Fibroblast of upper back skin (primary cell): ENCODE measurements around the gene ORC6.

Experiments used
- DNase-seq: peaks from one replicate; pipeline ENCODE4 v3.0.0-alpha.2; 2013

The ORC6 gene

DNA sequence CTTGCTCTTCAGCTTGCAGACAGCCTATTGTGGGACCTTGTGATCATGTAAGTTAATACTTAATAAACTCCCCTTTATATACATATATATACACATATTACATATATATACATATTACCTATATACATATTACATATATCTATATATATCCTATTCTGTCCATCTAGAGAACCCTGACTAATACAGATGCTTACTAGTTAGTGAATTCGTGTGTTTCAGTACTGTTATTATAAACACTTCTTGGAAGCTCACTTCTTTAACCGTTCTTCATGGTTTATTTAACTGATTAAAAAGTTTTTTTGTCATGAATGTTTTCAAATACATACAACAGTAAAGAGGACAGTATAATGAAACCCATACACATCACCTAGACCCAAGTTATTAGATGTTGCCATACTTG is 12.6 kb downstream of the ORC6 start:
- DNase-seq, result no peak

DNA sequence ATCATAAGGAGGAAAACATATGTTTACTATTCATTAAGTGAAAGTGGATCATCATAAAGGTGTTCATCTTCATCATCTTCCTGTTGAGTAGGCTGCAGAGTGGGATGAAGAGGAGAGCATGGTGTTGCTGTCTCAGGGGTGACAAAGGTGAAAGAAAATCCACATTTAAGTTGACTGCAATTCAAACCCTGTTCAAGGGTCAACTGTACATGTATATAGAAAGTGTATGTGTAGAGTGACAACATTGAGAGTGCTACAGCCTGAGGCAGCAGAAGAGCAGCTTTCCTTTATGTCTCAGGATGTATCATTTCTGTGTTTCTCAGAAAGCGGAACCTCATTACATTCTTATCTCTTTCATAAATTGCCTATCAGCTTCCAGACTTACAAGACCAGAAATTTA is 17.2 kb downstream of the ORC6 start:
- DNase-seq, result no peak

DNA sequence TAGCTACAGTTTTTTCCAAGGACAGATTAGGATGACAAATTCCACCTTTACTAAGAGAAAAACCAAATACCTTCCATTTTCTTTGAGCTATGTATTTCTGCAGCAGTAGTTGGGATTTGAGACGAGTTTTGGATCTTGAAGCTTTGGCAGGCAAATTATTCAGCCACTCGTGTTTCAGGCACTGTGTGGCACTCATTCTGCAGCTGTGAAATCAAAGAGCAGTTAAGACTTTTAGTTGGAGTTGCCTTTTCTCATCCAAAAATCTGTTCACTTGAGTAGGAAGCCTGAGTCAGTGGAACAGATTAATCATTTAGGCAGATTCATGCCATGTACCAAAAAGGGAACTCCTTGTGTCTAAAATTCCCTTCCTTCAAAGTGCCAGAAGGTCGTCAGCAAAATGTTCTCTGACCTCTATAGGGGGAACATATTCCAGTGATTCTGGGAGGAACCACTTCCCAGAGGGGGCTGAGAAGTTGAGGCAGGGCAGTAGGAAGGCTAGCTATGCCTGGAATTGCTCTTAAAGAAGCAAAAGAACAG is 20.1 kb downstream of the ORC6 start:
- no peak for DNase-seq

DNA sequence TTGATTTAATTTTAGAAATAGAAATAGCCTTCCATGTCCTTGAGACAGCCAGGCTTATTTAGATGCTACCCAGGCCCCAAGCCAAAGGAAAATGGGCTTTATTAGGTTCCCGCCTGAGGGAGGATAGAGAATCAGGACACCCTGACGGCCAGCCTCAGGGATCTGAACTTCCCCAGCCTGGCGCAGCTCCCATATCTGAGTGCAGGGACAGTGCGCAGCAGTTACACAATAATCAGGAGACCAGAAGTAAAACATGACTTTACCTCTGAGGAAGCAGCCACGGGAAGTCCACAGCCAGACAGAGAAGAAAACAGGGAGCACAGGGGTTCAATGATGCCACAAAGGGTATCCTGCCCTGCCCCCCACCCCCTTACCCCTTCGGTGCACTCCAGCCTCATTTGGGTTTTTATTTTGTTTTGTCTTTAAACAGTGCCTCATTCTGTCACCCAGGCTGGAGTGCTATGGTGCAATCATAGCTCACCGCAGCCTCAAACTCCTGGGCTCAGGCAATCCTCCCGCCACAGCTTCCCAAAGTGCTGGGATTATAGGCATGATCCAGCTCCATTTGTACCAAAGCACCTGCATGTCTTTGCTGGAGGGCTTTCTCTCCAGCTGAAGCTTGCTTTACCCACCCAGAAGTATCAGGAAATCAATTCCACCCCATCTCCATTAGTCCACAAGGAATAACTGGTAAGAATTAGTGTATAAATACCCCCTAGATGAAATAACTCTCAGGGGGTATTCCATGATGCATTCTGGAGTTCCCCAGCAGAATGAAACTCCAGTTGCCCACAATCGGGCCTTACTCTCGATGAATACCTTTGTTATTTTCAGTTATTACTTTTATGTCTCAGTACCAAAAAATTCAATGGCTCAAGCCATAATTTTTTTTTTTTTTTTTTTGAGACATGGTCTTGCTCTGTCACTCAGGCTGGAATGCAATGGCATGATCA is 21.9 kb downstream of the ORC6 start:
- DNase-seq, result no peak

DNA sequence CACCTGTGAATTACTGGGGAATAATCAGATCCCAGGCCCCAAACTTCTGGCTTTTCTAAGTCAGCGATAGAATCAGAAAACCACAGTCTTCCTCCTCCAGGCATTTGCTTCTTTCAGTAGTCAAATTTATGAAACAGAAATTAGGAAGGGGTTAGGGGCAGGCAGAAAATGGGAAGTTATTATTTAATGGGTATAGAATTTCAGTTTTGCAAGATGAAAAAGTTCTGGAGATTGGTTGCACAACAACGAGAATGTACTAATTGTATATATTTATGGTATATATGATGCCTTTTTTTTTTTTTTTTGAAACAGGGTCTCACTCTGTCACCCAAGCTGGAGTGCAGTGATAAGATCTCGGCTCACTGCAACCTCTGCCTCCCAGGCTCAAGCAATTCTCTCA is 23.5 kb downstream of the ORC6 start:
- no peak for DNase-seq

DNA sequence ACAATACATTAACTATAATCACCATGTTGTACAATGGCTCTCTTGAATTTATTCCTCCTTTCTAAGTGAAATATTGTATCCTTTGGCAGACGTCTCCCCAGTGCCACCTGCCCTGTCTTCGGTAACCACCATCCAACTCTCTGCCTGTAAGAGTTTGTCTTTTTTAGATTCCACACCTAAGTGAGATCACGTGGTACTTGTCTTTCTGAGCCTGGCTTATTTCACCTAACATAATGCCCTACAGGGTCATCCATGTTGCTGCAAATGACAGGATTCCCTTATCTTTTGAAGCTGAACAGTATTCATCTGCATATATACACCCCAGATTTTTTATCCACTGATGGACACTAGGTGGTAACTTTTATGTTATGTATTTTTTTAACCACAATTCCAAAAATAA is 24.2 kb downstream of the ORC6 start:
- DNase-seq, result no peak

DNA sequence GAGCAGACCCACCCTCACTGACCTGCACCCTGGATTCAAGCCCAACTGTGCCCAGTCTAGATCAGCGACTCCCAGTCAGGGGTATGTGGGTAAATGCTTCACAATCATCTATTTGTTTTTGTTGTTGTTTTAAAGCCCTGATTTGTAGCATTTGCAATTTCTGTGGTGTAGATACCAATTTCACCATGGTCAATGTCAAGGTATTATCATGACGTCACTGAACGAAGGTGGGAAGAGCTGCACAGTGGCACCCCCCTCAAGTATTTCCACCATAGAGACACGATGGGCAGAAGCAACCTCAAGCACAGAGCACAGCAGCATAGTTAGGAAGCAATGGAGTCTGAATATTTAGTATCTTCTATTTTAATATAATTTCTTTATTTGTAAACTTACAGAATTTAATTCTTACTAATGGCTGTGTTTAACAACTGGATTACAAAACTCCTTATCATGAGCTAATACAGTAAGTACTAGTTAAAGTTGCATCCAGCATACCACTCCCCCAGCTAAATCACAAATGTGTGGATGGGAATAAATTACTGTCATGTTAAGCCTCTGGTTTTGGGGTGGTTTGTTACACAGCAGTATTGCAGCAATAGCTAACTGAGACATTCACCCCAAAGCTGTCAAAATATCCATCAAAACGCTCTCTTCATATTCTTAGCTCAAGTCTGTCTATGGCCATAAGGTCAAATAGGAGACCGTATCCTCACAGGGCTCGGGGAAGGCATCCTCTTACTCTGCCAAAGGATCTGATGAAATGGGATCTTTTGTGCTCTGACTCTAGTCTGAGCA is 25.5 kb downstream of the ORC6 start:
- DNase-seq, result no peak

DNA sequence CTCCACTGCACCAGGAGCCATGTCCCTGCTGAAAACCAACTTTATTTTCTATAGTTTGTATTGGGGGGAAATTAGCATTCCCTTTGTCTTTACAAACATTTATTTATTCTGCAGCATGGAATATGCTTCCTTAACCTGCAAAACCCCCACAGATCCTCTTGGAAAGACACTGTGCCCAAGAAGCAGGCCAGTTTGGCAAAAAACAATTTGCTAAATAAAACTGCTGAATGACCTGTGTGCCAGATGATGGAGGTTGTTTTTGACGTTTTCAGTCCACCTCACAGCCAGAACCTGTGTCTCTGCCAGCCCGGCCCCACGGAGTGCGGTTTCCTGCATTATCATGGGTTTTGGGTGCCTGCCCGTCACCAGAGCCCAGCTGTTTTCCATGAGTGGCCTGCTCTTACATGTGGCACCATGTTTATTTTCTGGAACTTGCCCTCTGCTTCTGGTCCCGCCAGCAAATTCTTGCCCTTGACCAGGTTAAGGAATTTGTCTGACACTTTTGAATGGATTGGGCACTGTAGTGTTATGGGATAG is 26.4 kb downstream of the ORC6 start:
- no peak for DNase-seq

DNA sequence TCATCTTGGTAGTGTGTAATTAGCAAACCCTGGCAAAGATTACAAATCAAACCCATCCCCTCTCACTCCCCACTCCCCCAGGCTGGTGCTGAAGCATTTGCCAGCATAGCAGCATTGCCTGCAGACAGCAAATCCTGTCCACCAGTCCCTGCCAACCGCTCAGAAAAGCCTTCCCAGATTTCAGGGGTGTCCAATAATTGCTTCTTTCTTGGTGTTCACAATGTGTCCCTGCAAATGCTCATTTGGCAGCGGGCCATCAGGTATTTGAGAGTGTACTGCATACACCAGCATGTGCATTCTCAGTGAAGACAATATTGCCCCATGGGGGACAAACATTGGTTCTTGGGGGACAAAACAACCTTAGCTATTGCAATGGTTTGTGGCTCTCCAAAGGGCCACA is 28.2 kb downstream of the ORC6 start:
- no peak for DNase-seq

DNA sequence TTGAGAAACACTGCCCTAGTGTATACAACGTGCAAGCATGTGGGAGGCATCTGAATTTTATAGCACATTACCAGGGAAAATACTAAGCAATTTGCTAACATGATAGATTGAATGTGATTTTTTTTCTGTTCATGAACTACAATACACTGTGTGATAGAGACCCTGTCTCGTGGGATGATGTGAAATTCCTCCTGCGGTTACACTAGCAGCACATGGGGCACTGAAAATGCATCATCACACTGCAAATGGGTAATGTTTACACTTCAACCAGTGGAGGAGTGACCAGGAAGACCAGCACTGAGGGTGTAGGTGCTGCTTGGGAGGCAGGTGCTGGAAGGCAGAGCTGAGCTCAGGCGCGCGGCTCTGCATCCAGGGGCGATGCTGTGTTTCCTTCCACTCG is 28.8 kb downstream of the ORC6 start:
- no peak for DNase-seq

DNA sequence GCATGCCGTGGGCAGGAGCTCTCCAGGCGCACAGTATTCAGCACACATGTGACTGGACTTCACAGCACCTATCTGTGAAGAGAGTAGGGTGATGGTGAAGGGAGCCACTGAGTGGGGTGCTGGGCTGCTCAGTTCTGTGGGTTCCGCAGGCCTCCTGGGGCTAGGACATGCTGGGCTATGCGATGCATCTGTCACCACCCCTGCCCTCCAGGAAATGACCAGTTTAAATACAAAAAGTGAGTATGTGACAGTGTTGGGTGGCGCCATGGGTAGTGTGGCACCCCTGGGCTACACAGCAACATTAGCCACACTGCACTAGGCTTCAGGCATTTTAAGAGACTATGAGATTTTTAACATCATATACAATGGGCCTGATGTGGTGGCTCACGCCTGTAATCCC is 30.1 kb downstream of the ORC6 start:
- no peak for DNase-seq

DNA sequence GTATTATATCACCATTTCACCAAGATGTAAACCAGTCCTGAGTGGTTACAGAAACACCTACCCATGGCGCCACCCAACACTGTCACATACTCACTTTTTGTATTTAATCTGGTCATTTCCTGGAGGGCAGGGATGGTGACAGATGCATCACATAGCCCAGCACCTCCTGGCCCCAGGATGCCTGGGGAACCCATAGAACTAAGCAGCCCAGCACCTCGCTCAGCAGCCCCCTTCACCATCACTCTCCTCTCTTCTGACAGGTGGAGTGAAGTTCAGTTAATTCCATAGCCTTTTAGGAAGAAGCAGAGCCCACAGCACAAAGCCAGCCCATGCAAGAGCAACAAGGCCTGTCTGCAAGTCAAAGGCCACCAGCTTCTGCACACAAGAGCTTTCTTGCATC is 31.2 kb downstream of the ORC6 start:
- no peak for DNase-seq

DNA sequence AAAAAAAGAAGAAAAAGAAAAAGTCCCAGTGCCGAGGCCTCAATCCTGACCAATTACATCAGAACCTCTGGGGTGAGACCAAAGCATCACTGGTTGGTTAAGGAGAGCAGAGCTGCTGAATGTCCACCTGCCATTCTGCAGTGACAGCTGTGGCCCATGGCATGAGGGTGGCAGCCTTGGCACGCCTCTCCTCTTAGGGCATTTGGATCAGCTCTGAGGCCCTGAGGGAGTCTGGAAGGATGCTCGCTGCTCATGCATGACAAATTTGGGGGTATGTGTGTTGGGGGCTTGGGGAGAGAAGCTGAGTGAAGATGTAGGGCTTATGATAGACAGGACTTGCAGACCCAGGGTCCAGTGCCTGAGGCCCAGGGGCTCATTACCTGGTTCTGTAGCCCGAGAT is 32.4 kb downstream of the ORC6 start:
- no peak for DNase-seq

DNA sequence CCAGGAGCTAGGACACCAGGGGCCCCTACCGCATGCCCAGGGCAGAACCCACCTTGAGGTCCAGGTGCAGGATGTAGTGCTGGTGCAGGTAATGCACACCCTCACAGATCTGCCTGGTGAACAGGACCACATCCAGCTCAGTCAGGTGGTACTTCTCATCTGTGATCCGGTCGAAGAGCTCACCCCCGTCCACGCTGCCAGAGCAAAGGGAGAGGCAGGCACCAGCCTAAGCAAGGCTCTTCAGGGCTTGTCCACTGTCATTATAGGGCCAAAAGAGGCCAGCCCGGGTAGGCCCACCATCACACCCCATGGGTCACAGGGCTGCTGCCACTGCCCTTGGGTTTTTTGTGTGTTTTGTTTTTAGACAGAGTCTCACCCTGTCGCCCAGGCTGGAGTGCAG is 37.7 kb downstream of the ORC6 start:
- no peak for DNase-seq

DNA sequence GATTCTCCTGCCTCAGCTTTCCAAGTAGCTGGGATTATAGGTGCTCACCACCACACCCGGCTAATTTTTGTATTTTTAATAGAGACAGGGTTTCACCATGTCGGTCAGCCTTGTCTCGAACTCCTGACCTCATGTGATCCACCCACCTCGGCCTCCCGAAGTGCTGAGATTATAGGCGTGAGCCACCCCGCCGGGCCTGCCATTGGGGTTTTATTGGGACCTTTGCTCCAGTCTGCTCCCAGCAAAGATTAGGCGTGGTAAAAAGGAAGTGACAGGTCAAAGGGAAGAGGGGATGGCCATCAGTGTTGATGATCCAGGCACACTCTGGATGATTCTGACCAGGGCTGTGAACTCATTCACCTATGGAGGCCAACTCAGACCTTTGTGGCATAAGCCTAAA is 38.2 kb downstream of the ORC6 start:
- no peak for DNase-seq

DNA sequence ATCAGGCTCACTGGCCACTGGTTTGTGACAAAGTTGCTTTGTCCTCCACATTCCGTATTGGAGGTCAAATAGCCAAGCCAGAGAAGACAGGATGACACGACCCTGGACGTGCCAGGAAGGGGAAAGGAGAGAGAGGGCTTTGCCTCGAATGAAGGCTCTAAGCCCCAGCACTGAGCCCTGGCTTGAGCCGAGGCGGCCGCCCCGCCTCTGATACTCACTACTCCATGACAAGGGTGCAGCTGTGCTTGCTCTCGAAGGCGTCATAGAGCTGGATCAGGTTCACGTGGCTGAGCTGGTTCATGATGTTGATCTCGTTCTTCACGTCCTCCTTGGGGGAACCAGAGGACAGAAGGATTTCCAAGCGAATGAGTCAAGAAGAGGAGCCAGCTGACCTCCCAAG is 39.3 kb downstream of the ORC6 start:
- DNase-seq, result no peak

DNA sequence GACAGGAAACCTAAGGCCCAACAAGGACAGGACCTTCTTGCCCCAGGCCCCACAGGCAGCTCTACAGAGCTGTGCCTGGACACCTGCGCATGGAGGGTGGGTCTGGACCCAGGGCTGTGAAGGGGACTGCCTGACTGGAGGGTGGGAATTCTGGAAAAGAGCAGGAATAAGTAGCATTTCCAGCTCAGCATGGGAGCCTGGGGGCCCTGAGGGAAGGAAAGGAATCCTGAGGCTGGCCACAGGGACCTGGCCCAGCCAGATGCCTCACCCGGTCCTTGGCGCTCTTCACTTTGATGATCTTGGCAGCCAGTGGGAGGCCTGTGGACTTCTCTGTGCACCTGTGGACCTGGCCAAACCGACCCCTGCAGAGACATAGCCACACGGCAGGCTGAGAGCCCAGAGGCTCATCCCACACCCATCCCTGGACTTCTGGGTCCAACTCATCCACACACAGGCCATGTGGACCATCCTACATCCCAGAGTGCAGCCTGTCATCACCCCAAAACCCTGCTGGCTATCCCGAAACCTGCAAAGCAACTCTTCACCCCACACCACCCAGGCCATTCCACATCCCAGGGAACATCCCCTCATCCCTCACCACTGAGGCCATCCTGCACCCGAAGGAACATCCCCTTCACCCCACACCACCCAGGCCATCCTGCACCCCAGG is 40.0 kb downstream of the ORC6 start:
- DNase-seq, result no peak

DNA sequence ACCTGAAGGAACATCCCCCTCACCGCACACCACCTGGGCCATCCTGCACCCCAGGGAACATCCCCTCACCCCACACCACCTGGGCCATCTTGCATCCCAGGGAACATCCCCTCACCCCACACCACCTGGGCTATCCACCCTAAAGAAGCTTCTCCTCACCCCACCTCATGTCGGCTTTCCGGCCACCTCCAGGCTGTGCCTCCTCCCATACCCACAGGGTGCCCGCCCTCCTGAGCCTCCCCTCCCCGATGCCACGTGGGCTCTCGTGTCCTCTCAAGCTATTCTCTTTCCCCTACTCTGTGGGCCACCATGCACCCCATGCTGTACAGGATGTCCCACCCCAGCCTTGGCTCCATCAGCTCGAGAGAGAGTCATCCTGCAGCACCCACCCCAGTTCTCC is 40.7 kb downstream of the ORC6 start:
- no peak for DNase-seq

DNA sequence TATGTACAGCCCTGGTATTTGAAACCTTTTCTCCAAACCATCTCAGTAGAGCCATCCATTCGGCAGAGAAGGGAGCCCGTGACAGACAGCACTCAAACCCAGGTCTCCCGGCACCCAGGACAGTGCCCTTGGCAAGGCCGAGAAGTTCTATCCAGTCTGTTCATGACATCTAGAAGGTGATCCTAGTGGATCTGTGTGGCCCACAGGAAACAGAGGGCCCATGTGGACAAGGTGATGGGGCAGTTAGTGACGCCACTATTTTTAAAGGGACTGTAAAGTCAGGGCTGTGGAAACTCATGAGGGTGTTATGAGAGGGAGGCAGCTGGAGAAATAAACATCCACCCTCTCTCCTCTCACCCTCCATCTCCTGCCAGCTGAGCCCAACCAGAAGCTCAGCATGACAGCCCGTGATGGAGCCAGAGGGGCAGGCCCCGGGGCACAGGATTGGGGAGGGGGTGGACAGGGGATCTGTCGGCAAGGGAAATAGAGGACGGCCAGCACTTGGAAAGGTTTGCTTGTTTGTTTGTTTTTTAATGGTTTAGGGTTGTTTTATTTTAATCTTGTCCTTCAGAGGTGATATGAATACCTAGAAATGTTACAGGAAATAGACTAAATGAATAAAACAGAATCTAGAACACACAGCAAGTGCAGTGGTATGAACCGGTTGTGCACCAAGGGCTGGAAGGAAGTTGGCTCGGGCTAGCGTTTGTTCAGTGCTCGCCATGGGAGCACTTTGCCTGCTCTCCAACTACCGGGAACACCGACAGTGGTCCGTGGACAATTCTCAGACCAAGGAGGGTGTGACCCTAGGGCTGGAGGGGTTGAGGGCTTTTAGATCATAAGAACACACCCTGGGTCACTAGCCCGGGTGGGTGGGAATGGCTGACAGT is 41.6 kb downstream of the ORC6 start:
- no peak for DNase-seq

DNA sequence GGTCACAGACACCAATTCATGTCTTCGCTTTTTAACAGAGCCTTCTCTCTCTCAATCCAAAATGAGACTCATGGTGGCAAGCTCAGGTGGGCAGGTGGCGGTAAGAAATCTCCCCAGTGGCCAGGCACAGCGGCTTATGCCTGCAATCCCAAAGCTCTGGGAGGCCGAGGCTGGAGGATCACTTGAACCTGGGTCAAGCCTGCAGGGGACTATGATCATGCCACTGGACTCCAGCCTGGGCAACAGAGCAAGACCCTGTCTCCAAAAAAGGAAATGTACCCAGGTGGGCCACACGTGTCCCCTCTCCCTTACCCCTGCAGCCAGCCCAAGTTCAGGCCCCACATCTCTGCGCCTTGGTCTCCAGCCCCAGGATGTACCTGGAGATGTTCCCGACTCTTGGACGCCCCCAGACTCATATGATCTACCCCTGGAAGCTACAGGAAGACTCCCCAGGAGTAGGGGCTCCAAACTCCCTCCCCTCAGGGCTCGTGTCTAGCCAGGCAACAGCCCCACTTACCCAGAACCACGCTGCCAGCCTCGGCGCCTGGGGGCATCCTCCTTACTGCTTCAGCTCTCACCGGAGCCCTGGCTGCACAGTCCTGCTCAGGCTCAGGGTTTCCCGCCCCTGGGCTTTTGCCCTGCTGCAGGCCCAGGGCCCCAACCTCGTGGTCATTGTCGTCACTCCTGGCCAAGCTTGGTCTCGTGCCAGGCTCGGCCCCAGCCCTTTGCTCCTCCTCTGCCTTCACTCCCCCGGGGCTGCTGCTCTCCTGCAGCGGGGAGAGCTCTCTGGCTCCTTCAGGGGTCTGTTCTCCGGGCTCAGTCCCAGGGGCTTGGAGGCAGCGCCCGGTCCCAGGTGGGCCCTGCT is 42.5 kb downstream of the ORC6 start:
- DNase-seq, result no peak

DNA sequence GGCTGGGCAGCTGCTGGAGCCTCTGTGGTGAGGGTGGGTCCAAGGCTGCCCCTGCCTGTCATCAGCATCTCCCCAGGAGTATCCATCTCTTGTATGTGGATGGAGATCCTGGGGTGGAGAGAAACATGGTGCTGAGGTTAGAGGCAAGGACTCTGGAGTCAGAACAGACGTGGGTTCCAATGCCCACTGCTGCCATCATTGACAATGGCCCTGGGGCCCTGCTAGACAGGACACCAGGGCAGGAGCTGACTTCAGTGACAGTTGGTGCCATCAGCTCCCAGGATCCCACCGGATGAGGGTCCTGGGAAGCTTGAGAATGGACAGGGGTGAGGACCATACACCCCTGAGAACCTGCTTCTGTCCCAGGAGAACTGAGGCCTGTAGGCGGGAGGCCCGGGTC is 43.1 kb downstream of the ORC6 start:
- DNase-seq, result no peak
